SJCRH30 (cell line): ENCODE results near the gene STX19. TPM values are rescaled to one million over a fixed set of nuclear protein-coding genes. Genes with fewer than 3 reads are reported as not detected.
A peak's percentile ranks its signal among the peaks of the same experiment; 100 is the strongest.
"Not testable (repeated sequence)": the region's sequence is repeated elsewhere in the genome, so short reads cannot be mapped to it uniquely, and the experiment has no call there.

ENCODE experiments used
- DNase-seq, 2 experiments: peaks; one replicate each; pipeline ENCODE4 v3.0.0-alpha.2; 2015 to 2020
- H3K27ac ChIP-seq: fragments of 250-450 bp; sonication (Bioruptor Pico); 2 replicates; pipeline ENCODE4 v1.5.1; 2020; ENCODE audit warnings: mild to moderate bottlenecking, moderate library complexity
- H3K27me3 ChIP-seq: fragments of 250-450 bp; sonication (Bioruptor Pico); 2 replicates; pipeline ENCODE4 v1.5.1; 2020; ENCODE audit warnings: mild to moderate bottlenecking, moderate library complexity
- H3K36me3 ChIP-seq: fragments of 250-450 bp; sonication (Bioruptor Pico); 2 replicates; pipeline ENCODE4 v1.5.1; 2020; ENCODE audit warnings: mild to moderate bottlenecking, moderate library complexity
- H3K4me1 ChIP-seq: fragments of 250-450 bp; sonication (Bioruptor Pico); 2 replicates; pipeline ENCODE4 v1.5.1; 2020; ENCODE audit warnings: mild to moderate bottlenecking, moderate library complexity
- H3K4me3 ChIP-seq: fragments of 250-450 bp; sonication (Bioruptor Pico); 2 replicates; pipeline ENCODE4 v1.5.1; 2020; ENCODE audit warnings: mild to moderate bottlenecking, moderate library complexity
- H3K9me3 ChIP-seq: fragments of 250-450 bp; sonication (Bioruptor Pico); replicated peaks from 2 replicates; pipeline ENCODE4 v1.5.1; 2020; ENCODE audit warnings: mild to moderate bottlenecking, moderate library complexity
- total RNA-seq: library from RNA; depleted of rRNA; stranded (reverse); fragments of >200 nt; shearing (Covaris generic); gene quantifications from 2 replicates; pipeline ENCODE4 v1.2.3, GENCODE V29; 2014; rRNA removed

STX19 gene
- total RNA-seq, 1 experiment from 2014 or later = not detected

- Histone ChIP-seq H3K9me3 (no peaks in the 10 kb centered on the region; the same call in 1 of the 2 replicates), H3K27ac (peak within 1 kb of the TSS; percentile 31; the same call in 1 of the 2 replicates), H3K4me3 (peak within 1 kb of the TSS; percentile 60), H3K4me1 (no peaks in the 10 kb centered on the region), H3K36me3 (no peaks in the 10 kb centered on the region), H3K27me3 (no peaks in the 10 kb centered on the region)
- DNase-seq = peak; percentile 83 to 89
Measured at GRCh38 chr3:93973131-93974126, 55.0 kb downstream of the STX19 start, which contains the start of gene PROS1. TSS of gene PROS1 (minus strand) at chr3:93973896. CDS start at chr3:93973749, 147 bp downstream.

GRCh38 chr3:93969997-93970396 is 58.4 kb downstream of the STX19 start:
- Histone ChIP-seq H3K27me3 (no peaks in the 10 kb centered on the region; the same call in 1 of the 2 replicates), H3K4me3 (no peak overlapping the region), H3K9me3 (no peaks in the 10 kb centered on the region; the same call in 1 of the 2 replicates), H3K27ac (no peak overlapping the region), H3K36me3 (no peaks in the 10 kb centered on the region), H3K4me1 (no peaks in the 10 kb centered on the region)
- no peak for DNase-seq

GRCh38 chr3:93969443-93969842 is 59.0 kb downstream of the STX19 start:
- Histone ChIP-seq H3K36me3 (no peaks in the 10 kb centered on the region), H3K4me3 (no peak overlapping the region), H3K9me3 (no peaks in the 10 kb centered on the region; the same call in 1 of the 2 replicates), H3K4me1 (no peaks in the 10 kb centered on the region), H3K27ac (no peak overlapping the region), H3K27me3 (no peaks in the 10 kb centered on the region; the same call in 1 of the 2 replicates)
- DNase-seq = no peak

GRCh38 chr3:93965106-93965505 is 63.3 kb downstream of the STX19 start:
- not testable (repeated sequence) for H3K9me3 ChIP-seq, H3K36me3 ChIP-seq, H3K27ac ChIP-seq, H3K4me3 ChIP-seq, H3K4me1 ChIP-seq, H3K27me3 ChIP-seq, DNase-seq

Other genes with a start within 250 kb of the STX19 start
- 3.7 and 3.9 TPM in 2 replicates for gene PROS1, start 54.7 kb downstream of the STX19 start, total RNA-seq
- 30.8 and 33.2 TPM in 2 replicates for gene ARL13B, start 48.4 kb downstream of the STX19 start, total RNA-seq
- 3.4 TPM in 2 replicates for gene DHFR2, start 34.3 kb upstream of the STX19 start, total RNA-seq
- 10.1 and 16.4 TPM in 2 replicates for gene NSUN3, start 34.5 kb upstream of the STX19 start, total RNA-seq